Smooth muscle cell (in vitro differentiated cells): ENCODE data around the gene CCKAR. TPM values are rescaled to one million over a fixed set of nuclear protein-coding genes. Genes with fewer than 3 reads are reported as not detected.

Experiments used
- DNase-seq: peaks from one replicate; lab custom pipeline; 2025; ENCODE audit not compliant: unreplicated experiment; lab: John Stamatoyannopoulos, UW
- H2AFZ ChIP-seq: fragments of 200-600 bp; sonication (generic); 2 replicates; pipeline ENCODE4 v1.6.0; 2016; ENCODE audit warnings: antibody characterized with exemption, low read depth, mild to moderate bottlenecking
- H3F3A ChIP-seq: fragments of 200-600 bp; sonication (generic); 2 replicates; pipeline ENCODE4 v1.6.0; 2017; ENCODE audit warnings: antibody characterized with exemption, low read depth
- H3K27ac ChIP-seq: fragments of 200-600 bp; sonication (generic); 2 replicates; pipeline ENCODE4 v1.5.1; 2016; ENCODE audit warnings: low read depth, mild to moderate bottlenecking
- H3K27me3 ChIP-seq: fragments of 200-600 bp; sonication (generic); 2 replicates; pipeline ENCODE4 v1.6.1; 2016; ENCODE audit warnings: low read depth, mild to moderate bottlenecking
- H3K36me3 ChIP-seq: fragments of 200-600 bp; sonication (generic); 2 replicates; pipeline ENCODE4 v1.5.1; 2016; ENCODE audit warnings: low read depth
- H3K4me1 ChIP-seq: fragments of 200-600 bp; sonication (generic); 2 replicates; pipeline ENCODE4 v1.5.1; 2016; ENCODE audit warnings: low read depth
- H3K4me2 ChIP-seq: fragments of 200-600 bp; sonication (generic); 2 replicates; pipeline ENCODE4 v1.6.0; 2016; ENCODE audit warnings: mild to moderate bottlenecking
- H3K4me3 ChIP-seq: fragments of 200-600 bp; sonication (generic); 2 replicates; pipeline ENCODE4 v1.5.1; 2016; ENCODE audit warnings: mild to moderate bottlenecking
- H3K79me2 ChIP-seq: fragments of 200-600 bp; sonication (generic); 2 replicates; pipeline ENCODE4 v1.6.0; 2016; ENCODE audit warnings: low read depth, mild to moderate bottlenecking
- H3K9ac ChIP-seq: fragments of 200-600 bp; sonication (generic); 2 replicates; pipeline ENCODE4 v1.6.0; 2016; ENCODE audit warnings: low read depth
- H3K9me3 ChIP-seq: fragments of 200-600 bp; sonication (generic); replicated peaks from 2 replicates; pipeline ENCODE4 v1.5.1; 2016; ENCODE audit warnings: low read depth
- H4K20me1 ChIP-seq: fragments of 200-600 bp; sonication (generic); 2 replicates; pipeline ENCODE4 v1.6.0; 2016; ENCODE audit warnings: low read depth
- CTCF ChIP-seq: fragments of 200-600 bp; sonication (generic); IDR thresholded peaks from 2 replicates; pipeline ENCODE4 v1.5.1; 2017; ENCODE audit warnings: borderline replicate concordance, mild to moderate bottlenecking, antibody characterized with exemption; ENCODE audit not compliant: insufficient read depth, poor library complexity, severe bottlenecking
- WGBS: methylation state at CpG from one replicate; pipeline ENCODE4 v1.1.7; 2016; ENCODE audit warnings: low lambda C conversion rate; 5-methylcytosine and 5-hydroxymethylcytosine counted together
- polyA plus RNA-seq: library from polyadenylated mRNA; unstranded; fragments of >200 nt; fragmentation: Nextera tagmentation; extraction: Ambion mirVana; gene quantifications from 2 replicates; pipeline ENCODE4 v1.2.1, GENCODE V29; 2016
- total RNA-seq: library from RNA; depleted of rRNA; stranded (reverse); fragments of >200 nt; gene quantifications from 2 replicates; pipeline ENCODE4 v1.2.3, GENCODE V29; 2014

CCKAR gene
- total and polyA plus RNA-seq, 2 experiments from 2014 or later = 0.18 to 0.32 TPM

- Histone ChIP-seq H3K9ac (no peak overlapping the region), H3K4me3 (no peak overlapping the region), H4K20me1 (no peaks in the 10 kb centered on the region), H3K79me2 (no peaks in the 10 kb centered on the region), H3K4me2 (peak overlapping the region; percentile 13), H3K27ac (peak overlapping the region; percentile 34), H3K27me3 (no peaks in the 10 kb centered on the region), H3K4me1 (no peaks in the 10 kb centered on the region), H2AFZ (no peak overlapping the region), H3K36me3 (no peaks in the 10 kb centered on the region), H3K9me3 (no peaks in the 10 kb centered on the region), H3F3A (no peaks in the 10 kb centered on the region)
- no peak for TF ChIP-seq CTCF
- no peak for DNase-seq
- WGBS = 72% methylated on average over 6 of the region's 6 CpGs
Observed at GRCh38 chr4:26457412-26457811, 32.9 kb downstream of the CCKAR start.

- H3K9ac ChIP-seq = no peak overlapping the region
- H3K9me3 ChIP-seq = no peaks in the 10 kb centered on the region
- 94% methylated on average over 2 of the region's 2 CpGs for WGBS
- no peak overlapping the region for H3K4me3 ChIP-seq
- H2AFZ ChIP-seq = no peak overlapping the region
- H3K4me2 ChIP-seq = no peak overlapping the region
- no peaks in the 10 kb centered on the region for H3F3A ChIP-seq
- H3K4me1 ChIP-seq = no peaks in the 10 kb centered on the region
- no peaks in the 10 kb centered on the region for H3K79me2 ChIP-seq
- no peak for DNase-seq
- no peaks in the 10 kb centered on the region for H3K27me3 ChIP-seq
- no peak for TF ChIP-seq CTCF
- no peaks in the 10 kb centered on the region for H3K36me3 ChIP-seq
- H3K27ac ChIP-seq = no peak overlapping the region
- no peaks in the 10 kb centered on the region for H4K20me1 ChIP-seq
Observed at GRCh38 chr4:26455571-26455970, 34.7 kb downstream of the CCKAR start.

- Histone ChIP-seq H4K20me1 (no peaks in the 10 kb centered on the region), H3K27me3 (no peaks in the 10 kb centered on the region), H3K9me3 (no peaks in the 10 kb centered on the region), H3F3A (no peaks in the 10 kb centered on the region), H2AFZ (no peak overlapping the region), H3K4me2 (no peak overlapping the region), H3K36me3 (no peaks in the 10 kb centered on the region), H3K9ac (no peak overlapping the region), H3K79me2 (no peaks in the 10 kb centered on the region), H3K4me1 (no peaks in the 10 kb centered on the region), H3K4me3 (no peak overlapping the region), H3K27ac (no peak overlapping the region)
- WGBS = 98% methylated on average over 3 of the region's 3 CpGs
- DNase-seq = no peak
- no peak for TF ChIP-seq CTCF
Observed at GRCh38 chr4:26454961-26455360, 35.3 kb downstream of the CCKAR start.
